Ascending aorta (tissue), 2 donors: ENCODE measurements around the gene EEF1A2. TPM values are rescaled to one million over a fixed set of nuclear protein-coding genes. Genes with fewer than 3 reads are reported as not detected.

Source experiments
- DNase-seq, 2 donors: peaks; one replicate each; pipeline ENCODE4 v3.0.0-alpha.2; 2019; ENCODE audit warnings: low spot score in 2 of 2
- H3K27ac ChIP-seq, 2 donors: fragments of 200-600 bp; sonication (generic); one replicate each; pipeline ENCODE4 v1.5.1; 2016 to 2017; ENCODE audit warnings: mild to moderate bottlenecking in 1 of 2
- H3K27me3 ChIP-seq: fragments of 200-600 bp; sonication (generic); one replicate; pipeline ENCODE4 v1.5.1; 2017
- H3K36me3 ChIP-seq, 2 donors: fragments of 200-600 bp; sonication (generic); one replicate each; pipeline ENCODE4 v1.5.1; 2016
- H3K4me1 ChIP-seq, 2 donors: fragments of 200-600 bp; sonication (generic); one replicate each; pipeline ENCODE4 v1.5.1; 2016 to 2017; ENCODE audit warnings: mild to moderate bottlenecking in 1 of 2
- H3K4me3 ChIP-seq, 2 donors: fragments of 200-600 bp; sonication (generic); one replicate each; pipeline ENCODE4 v1.5.1; 2016 to 2017; ENCODE audit warnings: mild to moderate bottlenecking in 1 of 2
- H3K9me3 ChIP-seq, 2 donors: fragments of 200-600 bp; sonication (generic); one replicate each; pipeline ENCODE4 v1.5.1; 2016
- CTCF ChIP-seq, 3 experiments: fragments of 200-600 bp in 2 of 3; fragments of 450-650 bp in 1 of 3; sonication (generic) in 2 of 3; IDR thresholded peaks; one replicate each; pipeline ENCODE4 v1.5.1; 2016 to 2019; ENCODE audit warnings: antibody characterized with exemption in 3 of 3, mild to moderate bottlenecking in 1 of 3, moderate library complexity in 1 of 3
- intact Hi-C: fragments of 100-400 bp; cut with DNase I; formaldehyde crosslinking; loops from one replicate; pipeline ENCODE4 v1.15.1; 2023
- total RNA-seq: library from RNA; depleted of rRNA; stranded (reverse); fragments of >200 nt; gene quantifications from one replicate; pipeline ENCODE4 v1.1.0, GENCODE V29; 2016

EEF1A2 gene
- total RNA-seq, 1 donor from 2014 or later: 1.1 TPM

GRCh38 chr20:63459070-63459380 lies 39.9 kb downstream of the EEF1A2 start:
- H3K27me3 ChIP-seq: no peaks in the 10 kb centered on the region
- no peak overlapping the region for H3K27ac ChIP-seq
- H3K36me3 ChIP-seq: no peaks in the 10 kb centered on the region
- peaks cover 0 to 5% of the 10 kb centered on the region in 2 donors for H3K4me1 ChIP-seq
- no peaks in the 10 kb centered on the region for H3K9me3 ChIP-seq
- intact Hi-C loops: no loop called here
- no peak overlapping the region for H3K4me3 ChIP-seq
- no peak for DNase-seq
- TF ChIP-seq CTCF (IDR thresholded peaks at IDR 0.05): no peak

GRCh38 chr20:63458170-63459069 lies 40.5 kb downstream of the EEF1A2 start:
- no peak overlapping the region for H3K4me3 ChIP-seq
- H3K27ac ChIP-seq: no peak overlapping the region
- no peaks in the 10 kb centered on the region for H3K9me3 ChIP-seq
- DNase-seq: no peak
- intact Hi-C loops: no loop called here
- no peaks in the 10 kb centered on the region for H3K27me3 ChIP-seq
- no peak for TF ChIP-seq CTCF (IDR thresholded peaks at IDR 0.05)
- H3K36me3 ChIP-seq: no peaks in the 10 kb centered on the region
- H3K4me1 ChIP-seq: peaks cover 0 to 5% of the 10 kb centered on the region in 2 donors

- H3K4me1 ChIP-seq: peaks cover 0 to 5% of the 10 kb centered on the region in 2 donors
- H3K27ac ChIP-seq: no peak overlapping the region
- no peaks in the 10 kb centered on the region for H3K27me3 ChIP-seq
Measured at GRCh38 chr20:63457737-63458136, 41.1 kb downstream of the EEF1A2 start.

GRCh38 chr20:63456429-63457284 lies 42.2 kb downstream of the EEF1A2 start:
- Histone ChIP-seq H3K4me3 (no peak overlapping the region), H3K36me3 (no peaks in the 10 kb centered on the region), H3K4me1 (peaks cover 0 to 5% of the 10 kb centered on the region in 2 donors), H3K9me3 (no peaks in the 10 kb centered on the region), H3K27ac (no peak overlapping the region), H3K27me3 (no peaks in the 10 kb centered on the region)
- no peak for DNase-seq
- intact Hi-C loops: no loop called here
- TF ChIP-seq CTCF (IDR thresholded peaks at IDR 0.05): no peak

More at GRCh38 chr20:63457737-63458136, 41.1 kb downstream of the EEF1A2 start:
- intact Hi-C loops: no loop called here
- TF ChIP-seq CTCF (IDR thresholded peaks at IDR 0.05): no peak
- Histone ChIP-seq H3K36me3 (no peaks in the 10 kb centered on the region), H3K9me3 (no peaks in the 10 kb centered on the region), H3K4me3 (no peak overlapping the region)
- no peak for DNase-seq

- no peaks in the 10 kb centered on the region for H3K36me3 ChIP-seq
- DNase-seq: no peak
- H3K27me3 ChIP-seq: no peaks in the 10 kb centered on the region
- H3K27ac ChIP-seq: no peak overlapping the region
- no peaks in the 10 kb centered on the region for H3K9me3 ChIP-seq
- no peak for TF ChIP-seq CTCF (IDR thresholded peaks at IDR 0.05)
- H3K4me3 ChIP-seq: no peak overlapping the region
- intact Hi-C loops: no loop called here
- peaks cover 0 to 5% of the 10 kb centered on the region in 2 donors for H3K4me1 ChIP-seq
Measured at GRCh38 chr20:63455568-63455859, 43.4 kb downstream of the EEF1A2 start.
